D721Med (cell line): ENCODE data around the gene COL19A1.

Experiments
- DNase-seq: peaks from one replicate; pipeline ENCODE4 v3.0.0; 2011; ENCODE audit warnings: low spot score; ENCODE audit not compliant: insufficient read length
- FAIRE-seq: peaks from 2 replicates; lab custom pipeline; 2011; peaks lifted over from hg19 to GRCh38; lab: Jason Lieb, UNC
- CTCF ChIP-seq: IDR thresholded peaks from 2 replicates; pipeline ENCODE4 v1.5.1; 2012; ENCODE audit warnings: mild to moderate bottlenecking, control low read depth; ENCODE audit not compliant: insufficient read depth; ENCODE audit errors: missing control alignments

The COL19A1 gene

DNA sequence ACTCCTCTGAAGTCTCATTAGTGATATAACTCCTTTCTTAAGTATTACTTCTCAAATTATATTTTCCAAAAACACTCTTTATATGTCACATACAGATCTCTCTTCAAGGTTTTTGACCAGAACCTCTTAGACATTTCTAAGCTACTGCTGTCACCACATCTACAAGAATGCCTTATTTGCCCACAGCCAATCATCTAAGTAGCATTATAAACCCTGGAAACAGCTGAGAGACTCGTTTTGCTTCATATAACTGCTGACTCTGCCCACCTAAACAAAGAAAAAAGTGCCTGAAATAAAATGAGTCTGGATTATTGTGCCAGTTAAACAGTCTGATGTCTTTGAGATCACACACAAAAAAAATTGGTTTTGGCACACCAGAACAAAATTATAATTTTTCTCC lies 270.6 kb downstream of the COL19A1 start:
- no peak for FAIRE-seq
- DNase-seq = no peak
- no peak for TF ChIP-seq CTCF

DNA sequence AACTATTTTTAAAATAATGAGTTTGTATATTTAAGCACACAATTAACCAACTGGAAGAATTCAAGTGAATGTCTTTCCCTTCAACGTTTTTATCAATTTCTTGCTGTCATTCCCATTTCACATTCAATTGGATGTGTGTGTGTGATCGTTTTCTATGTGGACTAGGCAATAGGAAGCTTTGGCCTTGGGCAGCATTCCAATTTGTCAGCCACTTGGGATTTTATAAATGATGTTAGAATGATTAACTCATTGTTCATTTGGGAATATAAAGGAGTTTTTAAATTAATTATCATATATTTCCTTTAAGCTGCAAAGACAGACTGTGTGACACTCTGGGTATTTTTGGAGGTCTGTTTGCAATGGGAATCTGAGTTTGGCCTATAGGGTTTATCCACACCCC lies 274.1 kb downstream of the COL19A1 start:
- no peak for TF ChIP-seq CTCF
- no peak for DNase-seq
- FAIRE-seq = no peak

DNA sequence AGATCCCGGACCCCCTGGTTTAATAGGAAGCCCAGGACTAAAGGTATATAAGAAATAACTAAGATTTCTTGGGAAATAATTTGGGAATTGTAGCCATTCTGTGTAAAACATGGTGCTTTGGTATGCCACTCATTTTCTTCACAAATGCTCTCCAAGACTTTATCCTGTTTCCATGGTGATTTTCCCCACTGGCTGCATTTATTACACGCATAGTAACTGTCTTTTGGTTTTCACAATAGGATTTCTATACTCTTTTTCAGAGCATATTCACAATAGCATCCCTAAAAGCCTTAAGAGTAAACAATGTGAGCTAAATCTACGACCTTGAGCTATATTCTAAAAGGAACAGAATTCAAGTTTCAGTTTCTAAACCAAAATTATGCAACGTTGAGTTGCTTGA lies 275.7 kb downstream of the COL19A1 start:
- FAIRE-seq (no peak), DNase-seq (no peak)
- TF ChIP-seq CTCF = no peak

GRCh38 chr6:70145178-70145577 lies 278.8 kb downstream of the COL19A1 start:
- FAIRE-seq (no peak), DNase-seq (no peak)
- no peak for TF ChIP-seq CTCF

DNA sequence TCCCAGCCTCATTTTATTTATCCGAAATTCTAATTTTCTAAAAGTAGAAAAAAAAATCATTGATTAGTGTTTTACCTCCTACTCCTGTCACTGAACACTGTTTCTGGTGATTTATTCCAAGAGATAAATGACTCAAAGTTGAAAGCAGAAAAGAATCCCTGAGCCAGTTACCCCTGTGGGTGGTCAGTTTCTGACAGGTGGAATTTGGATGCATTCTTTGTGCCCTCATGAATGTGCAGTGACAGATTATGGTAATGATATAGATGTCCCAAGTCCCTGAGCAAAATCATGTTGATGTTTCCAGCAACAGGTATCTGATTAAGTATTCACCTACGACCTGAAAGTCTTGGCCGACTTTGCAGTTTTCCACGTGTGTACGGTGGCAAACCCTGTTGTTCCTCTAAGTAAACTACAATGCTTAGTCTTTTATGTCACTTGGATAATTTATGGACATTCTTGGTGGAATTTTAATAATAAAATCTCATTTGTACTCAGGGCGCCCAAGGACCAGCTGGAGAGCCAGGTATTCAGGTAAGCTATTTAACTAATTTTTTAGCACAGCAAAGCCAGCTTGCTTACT lies 282.9 kb downstream of the COL19A1 start:
- FAIRE-seq (no peak), DNase-seq (no peak)
- TF ChIP-seq CTCF = no peak

GRCh38 chr6:70150521-70150920 lies 284.2 kb downstream of the COL19A1 start:
- no peak for TF ChIP-seq CTCF
- FAIRE-seq = peak; percentile 85
- DNase-seq = no peak

GRCh38 chr6:70151616-70152015 lies 285.3 kb downstream of the COL19A1 start:
- DNase-seq = no peak
- no peak for FAIRE-seq
- no peak for TF ChIP-seq CTCF
